Coronary artery (tissue), 2 donors: Measurements from ENCODE around the gene SUPT4H1.

Experiments
- DNase-seq: peaks from one replicate; pipeline ENCODE4 v3.0.0-alpha.2; 2017; ENCODE audit warnings: low spot score
- H3K27ac ChIP-seq, 2 donors: fragments of 200-600 bp; sonication (generic); one replicate each; pipeline ENCODE4 v1.5.1; 2016 to 2019
- H3K4me3 ChIP-seq: fragments of 200-600 bp; sonication (generic); 2 replicates; pipeline ENCODE4 v1.5.1; 2016; ENCODE audit warnings: mild to moderate bottlenecking, moderate library complexity
- TF ChIP-seq, protein P1 (sequence below): fragments of 200-600 bp; sonication (generic); IDR thresholded peaks from one replicate; pipeline ENCODE4 v1.5.1; 2019; ENCODE audit warnings: antibody characterized with exemption

The SUPT4H1 gene

DNA sequence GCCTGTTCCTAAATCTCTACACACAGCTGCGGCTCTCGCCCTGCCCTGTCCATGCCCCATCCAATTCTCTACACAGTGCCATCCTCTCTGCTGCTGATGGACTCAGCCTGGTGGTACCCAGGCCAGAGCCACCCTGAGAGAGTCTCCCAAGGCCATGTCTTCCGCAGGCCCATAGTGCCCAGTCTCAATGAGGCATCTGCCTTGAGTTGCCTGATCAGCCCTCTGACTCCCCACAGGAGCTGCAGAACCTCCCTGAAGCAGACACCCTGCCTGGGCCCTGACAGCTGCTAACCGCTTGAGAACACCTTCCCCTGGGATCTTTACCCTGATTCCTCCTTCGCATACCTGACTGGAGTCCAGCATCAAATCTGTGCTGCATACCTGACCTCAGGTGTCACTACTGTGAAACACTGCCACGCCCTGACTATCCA is 36.7 kb downstream of the SUPT4H1 start:
- H3K27ac ChIP-seq, result no peak overlapping the region
- DNase-seq, result peak; percentile 56
- TF ChIP-seq, protein P1, sequence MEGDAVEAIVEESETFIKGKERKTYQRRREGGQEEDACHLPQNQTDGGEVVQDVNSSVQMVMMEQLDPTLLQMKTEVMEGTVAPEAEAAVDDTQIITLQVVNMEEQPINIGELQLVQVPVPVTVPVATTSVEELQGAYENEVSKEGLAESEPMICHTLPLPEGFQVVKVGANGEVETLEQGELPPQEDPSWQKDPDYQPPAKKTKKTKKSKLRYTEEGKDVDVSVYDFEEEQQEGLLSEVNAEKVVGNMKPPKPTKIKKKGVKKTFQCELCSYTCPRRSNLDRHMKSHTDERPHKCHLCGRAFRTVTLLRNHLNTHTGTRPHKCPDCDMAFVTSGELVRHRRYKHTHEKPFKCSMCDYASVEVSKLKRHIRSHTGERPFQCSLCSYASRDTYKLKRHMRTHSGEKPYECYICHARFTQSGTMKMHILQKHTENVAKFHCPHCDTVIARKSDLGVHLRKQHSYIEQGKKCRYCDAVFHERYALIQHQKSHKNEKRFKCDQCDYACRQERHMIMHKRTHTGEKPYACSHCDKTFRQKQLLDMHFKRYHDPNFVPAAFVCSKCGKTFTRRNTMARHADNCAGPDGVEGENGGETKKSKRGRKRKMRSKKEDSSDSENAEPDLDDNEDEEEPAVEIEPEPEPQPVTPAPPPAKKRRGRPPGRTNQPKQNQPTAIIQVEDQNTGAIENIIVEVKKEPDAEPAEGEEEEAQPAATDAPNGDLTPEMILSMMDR, result no peak
- H3K4me3 ChIP-seq, result no peak overlapping the region

DNA sequence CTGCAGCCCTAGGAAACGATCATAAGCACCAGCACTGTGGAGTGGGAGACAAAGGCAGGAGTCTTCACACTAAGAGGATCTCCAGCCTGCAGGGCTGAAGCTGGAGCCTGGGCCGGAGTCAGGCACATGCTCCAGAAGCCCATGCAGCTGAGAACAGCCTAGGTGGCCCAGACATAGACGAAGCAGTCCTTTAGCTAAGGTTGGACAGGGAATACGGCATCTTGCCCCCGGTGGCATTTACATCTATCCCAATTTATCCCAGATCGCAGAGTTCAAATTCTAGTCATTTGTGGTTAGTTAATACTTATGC is 37.3 kb downstream of the SUPT4H1 start:
- no peak overlapping the region for H3K27ac ChIP-seq
- TF ChIP-seq, protein P1, result no peak
- H3K4me3 ChIP-seq, result no peak overlapping the region
- no peak for DNase-seq

DNA sequence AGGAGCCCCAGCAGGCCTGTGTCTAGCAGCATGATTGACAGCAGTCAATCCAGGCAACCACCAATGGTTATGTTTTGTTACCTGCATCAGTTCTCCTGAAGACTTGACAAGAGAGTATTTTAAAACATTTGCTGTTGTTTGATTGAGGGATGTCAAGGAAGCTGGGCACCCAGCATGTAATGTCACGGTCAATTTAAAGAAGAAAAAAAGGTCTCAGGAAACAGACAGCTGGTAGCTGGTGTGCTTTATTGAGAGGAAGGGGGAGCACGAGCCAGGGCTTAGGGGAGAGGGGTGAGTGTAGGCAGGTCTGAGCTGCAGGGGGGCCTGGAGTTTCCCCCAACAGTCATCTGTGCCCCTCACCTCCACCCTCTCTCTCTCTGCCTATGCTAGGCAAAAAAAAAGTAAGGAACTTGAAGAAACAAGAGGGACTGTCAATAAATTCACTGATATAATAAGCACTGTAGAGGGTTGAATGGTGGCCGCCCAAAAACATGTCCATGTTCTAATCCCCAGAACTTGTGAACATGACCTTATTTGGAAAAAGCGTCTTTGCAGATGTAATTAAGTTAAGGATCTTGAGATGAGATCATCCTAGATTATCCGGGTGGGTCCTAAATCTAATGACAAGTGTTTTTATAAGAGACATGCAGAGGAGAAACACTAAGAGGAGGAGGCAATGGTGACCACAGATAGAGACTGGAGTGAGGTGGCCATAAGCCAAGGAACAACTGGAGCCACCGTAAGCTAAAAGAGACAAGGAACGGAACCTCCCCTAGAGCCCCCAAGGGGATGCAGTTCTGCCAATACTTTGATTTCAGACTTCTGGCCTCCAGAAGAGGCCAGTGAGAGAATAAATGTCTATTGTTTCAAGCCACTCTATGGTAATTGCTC is 37.9 kb downstream of the SUPT4H1 start:
- Histone ChIP-seq H3K4me3 (no peak overlapping the region), H3K27ac (no peak overlapping the region)
- TF ChIP-seq, protein P1, result no peak
- no peak for DNase-seq

DNA sequence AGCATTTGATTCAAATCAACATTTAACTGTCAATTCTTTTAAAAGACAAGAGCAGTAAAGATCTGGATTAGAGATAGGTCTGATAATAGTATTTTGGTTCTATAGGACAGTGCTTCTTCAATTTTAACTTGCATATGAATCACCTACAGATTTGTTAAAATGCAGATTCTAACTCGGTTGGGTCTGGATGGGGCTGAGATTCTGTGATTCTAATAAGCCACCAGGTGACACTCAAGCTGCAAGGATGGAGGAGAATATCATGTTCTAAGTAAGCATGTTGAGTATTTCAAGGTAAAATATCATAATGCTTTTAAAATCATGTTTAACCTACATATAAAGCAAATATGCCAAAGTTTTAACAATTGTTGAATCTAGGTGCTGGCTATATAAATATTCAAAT is 39.2 kb downstream of the SUPT4H1 start:
- no peak for DNase-seq
- Histone ChIP-seq H3K4me3 (no peak overlapping the region), H3K27ac (no peak overlapping the region)
- TF ChIP-seq, protein P1, result no peak

DNA sequence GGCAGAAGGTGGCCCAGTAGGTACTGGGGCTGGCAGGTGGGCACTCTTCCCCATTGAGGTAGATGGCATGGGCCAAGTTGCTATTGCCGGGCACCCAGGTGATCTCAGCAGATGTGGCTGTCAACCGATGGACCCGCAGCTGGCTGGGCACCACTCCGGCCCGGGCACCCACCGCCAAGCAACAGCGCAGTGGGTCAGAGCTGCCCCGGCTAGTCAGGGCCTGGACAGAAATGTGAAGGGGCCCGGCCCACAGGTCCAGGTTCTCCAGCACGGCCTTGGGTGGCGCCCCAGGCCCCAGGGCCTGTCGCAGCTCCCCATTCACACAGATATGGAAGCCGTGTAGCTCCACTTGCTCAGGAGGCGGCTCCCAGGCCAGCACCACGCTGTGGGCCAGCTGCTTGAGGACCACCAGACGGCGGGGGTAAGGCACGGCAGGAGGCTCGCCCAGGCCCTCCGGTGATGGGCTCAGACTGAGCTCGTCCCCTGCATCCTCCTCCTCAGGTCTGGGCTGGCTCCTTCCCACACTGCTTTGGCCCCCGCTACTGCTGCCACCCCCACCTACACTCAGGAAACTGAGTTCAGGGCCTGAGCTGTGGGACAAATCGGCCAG is 39.9 kb downstream of the SUPT4H1 start:
- Histone ChIP-seq H3K4me3 (no peak overlapping the region), H3K27ac (no peak overlapping the region)
- DNase-seq, result peak; percentile 64
- TF ChIP-seq, protein P1, result no peak

DNA sequence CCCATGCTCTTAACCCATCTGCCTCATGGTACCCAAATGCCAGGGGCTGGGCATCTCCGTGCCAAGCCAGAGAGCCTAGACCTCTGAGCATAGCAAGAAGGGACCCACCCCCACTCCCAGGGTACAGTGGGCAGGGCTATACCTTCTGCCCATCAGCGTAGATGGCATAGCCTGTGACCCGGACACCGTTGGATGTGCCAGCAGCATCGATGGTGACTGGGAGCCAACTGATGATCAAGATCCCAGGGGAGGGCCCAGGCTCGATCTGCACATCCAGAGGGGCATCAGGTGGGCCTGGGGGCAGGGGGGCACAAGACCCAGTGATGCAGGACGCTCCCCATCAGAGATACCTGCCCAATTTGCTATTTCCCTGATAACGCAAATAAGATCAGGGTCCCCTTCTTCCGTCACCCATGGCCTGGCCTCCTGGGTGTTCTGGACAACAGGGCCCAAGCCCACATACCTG is 40.5 kb downstream of the SUPT4H1 start:
- TF ChIP-seq, protein P1, result no peak
- H3K4me3 ChIP-seq, result no peak overlapping the region
- no peak overlapping the region for H3K27ac ChIP-seq
- peak; percentile 55 for DNase-seq
